Calu3 (cell line): ENCODE results near the gene RWDD3. TPM values are rescaled to one million over a fixed set of nuclear protein-coding genes. Genes with fewer than 3 reads are reported as not detected.

Source experiments
- BruUV-seq: library from RNA; stranded (reverse); fragments of 400-500 nt; replicated peaks from 2 replicates; lab custom pipeline; 2021; lab: Mats Ljungman, UMichigan
- CTCF ChIA-PET: fragments of 300-600 bp; sonication (Branson Sonifier 250); formaldehyde crosslinking; loops from one replicate; lab custom pipeline; 2022; ENCODE audit warnings: antibody characterized with exemption; lab: Charles Lee
- DNase-seq: peaks from one replicate; pipeline ENCODE4 v3.0.0; 2022
- H3K27ac Mint-ChIP-seq: one replicate; pipeline ENCODE4 v1.8.0; 2022; ENCODE audit warnings: mixed read lengths; ENCODE audit not compliant: unreplicated experiment
- H3K27me3 Mint-ChIP-seq: one replicate; pipeline ENCODE4 v1.8.0; 2022; ENCODE audit warnings: mixed read lengths; ENCODE audit not compliant: unreplicated experiment
- H3K36me3 Mint-ChIP-seq: one replicate; pipeline ENCODE4 v1.8.0; 2022; ENCODE audit warnings: mild to moderate bottlenecking, moderate library complexity, mixed read lengths; ENCODE audit not compliant: insufficient read depth, unreplicated experiment
- H3K4me1 Mint-ChIP-seq: one replicate; pipeline ENCODE4 v1.8.0; 2022; ENCODE audit warnings: mild to moderate bottlenecking, low read depth, mixed read lengths; ENCODE audit not compliant: unreplicated experiment
- H3K4me3 Mint-ChIP-seq: one replicate; pipeline ENCODE4 v1.8.0; 2022; ENCODE audit warnings: mild to moderate bottlenecking, low read depth, moderate library complexity, mixed read lengths; ENCODE audit not compliant: unreplicated experiment
- H3K9me3 Mint-ChIP-seq: one replicate; pipeline ENCODE4 v1.8.0; 2022; ENCODE audit warnings: low read depth, mixed read lengths; ENCODE audit not compliant: unreplicated experiment
- CTCF ChIP-seq: fragments of 200-600 bp; IDR thresholded peaks from one replicate; pipeline ENCODE4 v1.8.0; 2022; ENCODE audit warnings: antibody characterized with exemption; ENCODE audit not compliant: unreplicated experiment
- intact Hi-C: fragments of 100-400 bp; cut with micrococcal nuclease; formaldehyde crosslinking; loops from one replicate; pipeline ENCODE4 v1.10.0; 2022; ENCODE audit not compliant: unreplicated experiment
- total RNA-seq: library from RNA; stranded (reverse); gene quantifications from 2 replicates; pipeline ENCODE4 v1.2.3, GENCODE V29; 2022

The RWDD3 gene
- total RNA-seq, 1 experiment from 2014 or later, result 25.2 TPM

- intact Hi-C loops, result loop anchor here (2.0 to 10.0 kb wide), 4 partner anchors 36 to 379 kb away; partner anchors contain the start of genes ALG14 and TLCD4
- Mint-ChIP-seq H3K27me3 (no peaks in the 10 kb centered on the region), H3K27ac (peak overlapping the region; percentile 91), H3K4me1 (peaks cover 55% of the 10 kb centered on the region), H3K9me3 (no peaks in the 10 kb centered on the region), H3K4me3 (peak overlapping the region; percentile 91), H3K36me3 (peaks cover 46% of the 10 kb centered on the region)
- peak; percentile 30 for DNase-seq
- no peak for TF ChIP-seq CTCF
- no TSS peak for BruUV-seq
- CTCF ChIA-PET, result interaction anchor here (0.6 to 1.6 kb wide), 19 partner anchors 10 to 379 kb away, joined by 3 to 22 read pairs (median 7); partner anchors contain the start of genes ALG14 and TLCD4
These were observed 682 bp upstream of the RWDD3 start for GRCh38 chr1:95233319-95233736.

GRCh38 chr1:95236784-95237575 lies 3.0 kb downstream of the RWDD3 start:
- DNase-seq, result no peak
- intact Hi-C loops, result loop anchor here (10.0 kb wide), 1 partner anchor 382 kb away; no protein-coding TSS in a partner anchor
- CTCF ChIA-PET, result interaction anchor here (0.6 to 0.7 kb wide), 2 partner anchors 105 to 153 kb away, joined by 3 read pairs; no protein-coding TSS in a partner anchor
- Mint-ChIP-seq H3K36me3 (peaks cover 38% of the 10 kb centered on the region), H3K4me3 (no peak overlapping the region), H3K9me3 (peaks cover 7% of the 10 kb centered on the region), H3K4me1 (peaks cover 30% of the 10 kb centered on the region), H3K27ac (no peak overlapping the region), H3K27me3 (no peaks in the 10 kb centered on the region)
- no peak for TF ChIP-seq CTCF
- BruUV-seq, result no TSS peak

GRCh38 chr1:95237981-95238703 lies 4.1 kb downstream of the RWDD3 start:
- Mint-ChIP-seq H3K27me3 (no peaks in the 10 kb centered on the region), H3K9me3 (peaks cover 7% of the 10 kb centered on the region), H3K4me3 (no peak overlapping the region), H3K27ac (no peak overlapping the region), H3K36me3 (peaks cover 36% of the 10 kb centered on the region), H3K4me1 (peaks cover 35% of the 10 kb centered on the region)
- no TSS peak for BruUV-seq
- TF ChIP-seq CTCF, result no peak
- intact Hi-C loops, result loop anchor here (10.0 kb wide), 1 partner anchor 383 kb away; no protein-coding TSS in a partner anchor
- DNase-seq, result no peak
- CTCF ChIA-PET, result no interaction called here

GRCh38 chr1:95245029-95245428 lies 11.0 kb downstream of the RWDD3 start:
- CTCF ChIA-PET, result interaction anchor here (1.5 kb wide), 1 partner anchor 172 kb away, joined by 3 read pairs; the partner anchor contains the start of gene ALG14

More at GRCh38 chr1:95245029-95245428, 11.0 kb downstream of the RWDD3 start:
- no peaks in the 10 kb centered on the region for H3K27me3 Mint-ChIP-seq
- no TSS peak for BruUV-seq
- intact Hi-C loops, result no loop called here
- no peak for DNase-seq
- peaks cover 24% of the 10 kb centered on the region for H3K36me3 Mint-ChIP-seq
- TF ChIP-seq CTCF, result no peak
- no peak overlapping the region for H3K27ac Mint-ChIP-seq
- peaks cover 7% of the 10 kb centered on the region for H3K9me3 Mint-ChIP-seq
- H3K4me3 Mint-ChIP-seq, result no peak overlapping the region
- H3K4me1 Mint-ChIP-seq, result peaks cover 15% of the 10 kb centered on the region
